PFSK-1 (cell line): Measurements from ENCODE around the gene BDH1.

Experiments used
- FOXP2 ChIP-seq: optimal IDR thresholded peaks from 2 replicates; pipeline ENCODE3; 2011; ENCODE audit warnings: borderline replicate concordance, control low read depth, inconsistent platforms; ENCODE audit not compliant: insufficient read depth; ENCODE audit errors: extremely low read length, extremely low read depth
- POLR2AphosphoS5 ChIP-seq: IDR thresholded peaks from 2 replicates; pipeline ENCODE4 v1.6.1; 2012; ENCODE audit warnings: low read depth, mild to moderate bottlenecking, control low read depth, low read length, moderate library complexity
- REST ChIP-seq, 2 experiments: IDR thresholded peaks; 2 replicates each; pipeline versions ENCODE4 v1.6.1 to v1.8.0; 2011 to 2012; ENCODE audit warnings: low read depth in 2 of 2, low read length in 2 of 2, control low read depth in 1 of 2, inconsistent platforms in 1 of 2, mild to moderate bottlenecking in 1 of 2, moderate library complexity in 1 of 2; ENCODE audit not compliant: insufficient read depth in 1 of 2
- TAF1 ChIP-seq: IDR thresholded peaks from 2 replicates; pipeline ENCODE4 v1.6.1; 2012; ENCODE audit warnings: low read length, control low read depth, borderline replicate concordance; ENCODE audit not compliant: insufficient read depth

GRCh38 chr3:197555281-197556261 is at the start of gene BDH1:
- no peak for TF ChIP-seq REST (IDR thresholded peaks at IDR 0.05; ENCODE audit: insufficient read depth in 1 of 2, low read depth in 2 of 2, low read length in 2 of 2)
- TF ChIP-seq TAF1: no peak
- no peak for TF ChIP-seq FOXP2
- TF ChIP-seq POLR2AphosphoS5: no peak
